Keratinocyte (primary cell): ENCODE measurements around the gene PRSS23. TPM values are rescaled to one million over a fixed set of nuclear protein-coding genes. Genes with fewer than 3 reads are reported as not detected.

Source experiments
- DNase-seq: peaks from one replicate; pipeline ENCODE4 v3.0.0-alpha.2; 2011; ENCODE audit warnings: low read depth, missing footprints, low spot score
- FAIRE-seq: peaks from 2 replicates; lab custom pipeline; 2011; peaks lifted over from hg19 to GRCh38; lab: Jason Lieb, UNC
- H2AFZ ChIP-seq: 2 replicates; pipeline ENCODE4 v1.6.0; 2012; ENCODE audit warnings: low read length, control low read depth, inconsistent platforms; ENCODE audit not compliant: control insufficient read depth
- H3K27ac ChIP-seq: 2 replicates; pipeline ENCODE4 v1.5.1; 2011; ENCODE audit warnings: low read length; ENCODE audit not compliant: control insufficient read depth, insufficient read depth
- H3K27me3 ChIP-seq: 3 replicates; pipeline ENCODE4 v1.6.0; 2011; ENCODE audit warnings: low read length; ENCODE audit not compliant: control insufficient read depth, insufficient read depth; ENCODE audit errors: extremely low read depth
- H3K36me3 ChIP-seq, 2 experiments: 2 replicates in 1 of 2; 3 replicates in 1 of 2; pipeline ENCODE4 v1.5.1; 2011; ENCODE audit warnings: low read length in 2 of 2, mild to moderate bottlenecking in 1 of 2; ENCODE audit not compliant: control insufficient read depth in 2 of 2, insufficient read depth in 2 of 2; ENCODE audit errors: extremely low read depth in 1 of 2
- H3K4me1 ChIP-seq: 3 replicates; pipeline ENCODE4 v1.5.1; 2011; ENCODE audit warnings: low read length; ENCODE audit not compliant: control insufficient read depth, insufficient read depth; ENCODE audit errors: extremely low read depth
- H3K4me2 ChIP-seq: 3 replicates; pipeline ENCODE4 v1.6.0; 2011; ENCODE audit warnings: low read depth, low read length; ENCODE audit not compliant: control insufficient read depth, insufficient read depth; ENCODE audit errors: extremely low read depth
- H3K4me3 ChIP-seq, 3 experiments: fragments of 200-600 bp in 1 of 3; sonication (generic) in 1 of 3; 2 replicates in 2 of 3; 3 replicates in 1 of 3; pipeline ENCODE4 v1.5.1; 2011 to 2016; ENCODE audit warnings: low read length in 3 of 3, mild to moderate bottlenecking in 3 of 3, control low read depth in 2 of 3, inconsistent platforms in 1 of 3, low read depth in 1 of 3, mixed read lengths in 1 of 3, mixed run types in 1 of 3, moderate library complexity in 1 of 3; ENCODE audit not compliant: control insufficient read depth in 2 of 3, insufficient read depth in 2 of 3; ENCODE audit errors: extremely low read depth in 1 of 3
- H3K79me2 ChIP-seq: 2 replicates; pipeline ENCODE4 v1.6.0; 2012; ENCODE audit warnings: low read length; ENCODE audit not compliant: control insufficient read depth, insufficient read depth
- H3K9ac ChIP-seq: 3 replicates; pipeline ENCODE4 v1.6.0; 2011; ENCODE audit warnings: low read length; ENCODE audit not compliant: control insufficient read depth, insufficient read depth; ENCODE audit errors: extremely low read depth
- H3K9me1 ChIP-seq: 3 replicates; pipeline ENCODE4 v1.6.0; 2011; ENCODE audit warnings: low read length; ENCODE audit not compliant: control insufficient read depth, insufficient read depth; ENCODE audit errors: extremely low read depth
- H3K9me3 ChIP-seq: 2 replicates; pipeline ENCODE4 v1.5.1; 2012; ENCODE audit warnings: low read depth, low read length; ENCODE audit not compliant: control insufficient read depth
- H4K20me1 ChIP-seq: 3 replicates; pipeline ENCODE4 v1.6.0; 2011; ENCODE audit warnings: low read length; ENCODE audit not compliant: control insufficient read depth, insufficient read depth; ENCODE audit errors: extremely low read depth
- EZH2 ChIP-seq: IDR thresholded peaks from one replicate; pipeline ENCODE4 v1.6.1; 2012; ENCODE audit warnings: inconsistent platforms, mild to moderate bottlenecking, low read length, moderate library complexity
- dilution Hi-C: fragments of 300-500 bp; cut with MboI; formaldehyde crosslinking; loops from one replicate; pipeline ENCODE4 v1.7.0; 2020; ENCODE audit warnings: low sequenced_read_pairs; ENCODE audit not compliant: extremely low pct_ligation_motif_present
- polyA plus RNA-seq, 5 experiments: library from polyadenylated mRNA; depleted of rRNA in 3 of 5; stranded (reverse) in 3 of 5; stranded (forward) in 1 of 5; unstranded in 1 of 5; fragments of >200 nt; gene quantifications; 1 replicate in 1 of 5; 2 replicates in 3 of 5; 3 replicates in 1 of 5; pipeline versions ENCODE4 v1.2.1 to v1.2.3, GENCODE V29; 2011 to 2012; ENCODE audit warnings: missing spikeins in 2 of 5, low read depth in 1 of 5, low replicate concordance in 1 of 5
- TF ChIP-seq, protein P1 (sequence below), 3 experiments: IDR thresholded peaks in 1 of 3; conservative IDR thresholded peaks in 1 of 3; optimal IDR thresholded peaks in 1 of 3; 2 replicates in 2 of 3; 3 replicates in 1 of 3; pipeline versions ENCODE3 to v1.5.1; 2011; ENCODE audit warnings: low read length in 3 of 3, mild to moderate bottlenecking in 3 of 3, moderate library complexity in 2 of 3, control low read depth in 1 of 3, inconsistent platforms in 1 of 3; ENCODE audit not compliant: insufficient read depth in 2 of 3; ENCODE audit errors: extremely low read depth in 1 of 3

PRSS23 gene
- polyA plus RNA-seq, 1 donor (not counting 4 experiments of a cell fraction or from before 2014, with no cell fraction given): 143 TPM

DNA sequence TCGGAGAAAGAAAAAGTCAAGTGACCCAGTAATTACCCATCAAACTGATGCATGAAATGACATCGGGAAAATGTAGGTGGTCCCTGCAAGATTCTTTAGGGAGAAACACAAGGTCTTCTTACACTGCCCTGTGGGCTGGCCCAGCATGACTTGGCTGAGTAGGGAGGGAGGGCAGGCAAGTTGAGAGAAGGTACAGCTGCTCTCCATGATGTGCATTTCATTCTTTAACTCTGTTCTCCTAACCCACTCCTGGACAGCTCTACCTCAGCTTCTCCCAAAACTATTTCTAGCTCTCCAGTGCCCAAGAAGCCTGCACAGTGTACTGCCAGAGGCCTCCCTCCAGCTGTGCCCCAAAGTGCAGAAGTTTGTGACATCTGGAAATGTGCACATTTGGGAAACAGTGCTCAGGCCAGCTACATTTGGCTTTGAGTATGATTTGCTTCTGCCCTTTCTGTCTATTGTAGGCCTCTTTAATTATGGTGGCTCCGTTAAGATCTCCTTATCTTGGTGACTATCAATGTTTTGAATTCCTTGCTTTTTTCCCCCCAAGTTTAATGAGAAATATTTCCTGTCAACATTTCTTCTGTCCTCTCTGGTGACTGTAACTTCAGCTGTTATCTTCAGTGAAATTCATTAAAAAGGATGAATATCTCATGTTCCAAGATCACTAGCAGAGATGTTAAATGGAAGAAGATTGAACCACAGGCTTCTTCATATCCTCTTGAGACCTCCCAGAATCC lies 26.7 kb upstream of the PRSS23 start:
- H4K20me1 ChIP-seq: no peaks in the 10 kb centered on the region
- no peak overlapping the region for H2AFZ ChIP-seq
- DNase-seq: no peak
- dilution Hi-C loops: no loop called here
- H3K79me2 ChIP-seq: no peaks in the 10 kb centered on the region
- no peaks in the 10 kb centered on the region for H3K9me1 ChIP-seq
- H3K27me3 ChIP-seq: no peaks in the 10 kb centered on the region
- no peak for FAIRE-seq
- H3K27ac ChIP-seq: no peak overlapping the region
- H3K9me3 ChIP-seq: no peaks in the 10 kb centered on the region
- TF ChIP-seq EZH2: no peak
- TF ChIP-seq, protein P1, sequence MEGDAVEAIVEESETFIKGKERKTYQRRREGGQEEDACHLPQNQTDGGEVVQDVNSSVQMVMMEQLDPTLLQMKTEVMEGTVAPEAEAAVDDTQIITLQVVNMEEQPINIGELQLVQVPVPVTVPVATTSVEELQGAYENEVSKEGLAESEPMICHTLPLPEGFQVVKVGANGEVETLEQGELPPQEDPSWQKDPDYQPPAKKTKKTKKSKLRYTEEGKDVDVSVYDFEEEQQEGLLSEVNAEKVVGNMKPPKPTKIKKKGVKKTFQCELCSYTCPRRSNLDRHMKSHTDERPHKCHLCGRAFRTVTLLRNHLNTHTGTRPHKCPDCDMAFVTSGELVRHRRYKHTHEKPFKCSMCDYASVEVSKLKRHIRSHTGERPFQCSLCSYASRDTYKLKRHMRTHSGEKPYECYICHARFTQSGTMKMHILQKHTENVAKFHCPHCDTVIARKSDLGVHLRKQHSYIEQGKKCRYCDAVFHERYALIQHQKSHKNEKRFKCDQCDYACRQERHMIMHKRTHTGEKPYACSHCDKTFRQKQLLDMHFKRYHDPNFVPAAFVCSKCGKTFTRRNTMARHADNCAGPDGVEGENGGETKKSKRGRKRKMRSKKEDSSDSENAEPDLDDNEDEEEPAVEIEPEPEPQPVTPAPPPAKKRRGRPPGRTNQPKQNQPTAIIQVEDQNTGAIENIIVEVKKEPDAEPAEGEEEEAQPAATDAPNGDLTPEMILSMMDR (optimal IDR thresholded peaks at IDR 0.05 in 1 of 3, IDR thresholded peaks at IDR 0.05 in 1 of 3, conservative IDR thresholded peaks at IDR 0.05 in 1 of 3; ENCODE audit: extremely low read depth in 1 of 3, insufficient read depth in 2 of 3, low read length in 3 of 3): no peak
- H3K9ac ChIP-seq: no peak overlapping the region
- no peak overlapping the region for H3K4me2 ChIP-seq
- no peak overlapping the region for H3K4me3 ChIP-seq
- H3K36me3 ChIP-seq: no peaks in the 10 kb centered on the region
- no peaks in the 10 kb centered on the region for H3K4me1 ChIP-seq

DNA sequence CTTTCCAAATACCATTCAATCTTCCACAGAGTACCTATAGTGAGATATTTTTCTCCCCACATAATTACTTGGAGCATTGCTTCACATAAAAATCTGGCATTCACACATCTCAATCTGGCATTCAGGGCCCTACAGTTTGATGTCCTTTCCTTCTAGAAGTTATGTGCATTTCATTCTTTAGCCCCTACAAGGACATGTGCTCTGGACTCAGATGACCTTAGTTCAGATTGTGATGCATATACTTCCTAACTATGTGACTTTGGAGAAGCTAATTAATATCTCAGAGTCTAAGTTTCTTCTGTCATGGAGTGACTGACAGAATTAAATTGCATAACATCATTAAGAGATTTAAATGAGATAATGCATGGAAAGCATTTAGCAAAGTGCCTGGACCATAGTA lies 25.9 kb upstream of the PRSS23 start:
- Histone ChIP-seq H3K27me3 (no peaks in the 10 kb centered on the region), H3K4me3 (no peak overlapping the region), H3K9me1 (no peaks in the 10 kb centered on the region), H2AFZ (no peak overlapping the region), H3K9me3 (no peaks in the 10 kb centered on the region), H3K4me1 (no peaks in the 10 kb centered on the region), H3K4me2 (no peak overlapping the region), H3K27ac (no peak overlapping the region), H3K36me3 (no peaks in the 10 kb centered on the region), H3K9ac (no peak overlapping the region), H3K79me2 (no peaks in the 10 kb centered on the region), H4K20me1 (no peaks in the 10 kb centered on the region)
- FAIRE-seq (no peak), DNase-seq (no peak)
- TF ChIP-seq EZH2: no peak
- TF ChIP-seq, protein P1 (optimal IDR thresholded peaks at IDR 0.05 in 1 of 3, IDR thresholded peaks at IDR 0.05 in 1 of 3, conservative IDR thresholded peaks at IDR 0.05 in 1 of 3; ENCODE audit: extremely low read depth in 1 of 3, insufficient read depth in 2 of 3, low read length in 3 of 3): no peak
- dilution Hi-C loops: no loop called here
